Omental fat pad (tissue), 4 donors: ENCODE measurements around the gene STUM. TPM values are rescaled to one million over a fixed set of nuclear protein-coding genes. Genes with fewer than 3 reads are reported as not detected.

Experiments
- ATAC-seq: fragments of 150-250 bp; one replicate; pipeline ENCODE4 v1.9.1; 2016; ENCODE audit warnings: mild to moderate bottlenecking, moderate library complexity; ENCODE audit not compliant: low FRiP score
- DNase-seq: peaks from one replicate; pipeline ENCODE4 v3.0.0-alpha.2; 2019; ENCODE audit warnings: low spot score
- total RNA-seq, 4 donors: library from RNA; depleted of rRNA; stranded (reverse); fragments of >200 nt; gene quantifications; one replicate each; pipeline ENCODE4 v1.1.0, GENCODE V29; 2016
- TF ChIP-seq, protein P1 (sequence below), 3 donors: fragments of 450-650 bp; IDR thresholded peaks; one replicate each; pipeline ENCODE4 v1.5.1; 2016 to 2017; ENCODE audit warnings: antibody characterized with exemption in 3 of 3, mild to moderate bottlenecking in 3 of 3, moderate library complexity in 2 of 3

STUM gene
- total RNA-seq, 4 donors from 2014 or later, result 1.9 to 2.8 (median 2.2) TPM

GRCh38 chr1:226558036-226558650 is 9.6 kb downstream of the STUM start:
- ATAC-seq, result peak; percentile 87
- no peak for DNase-seq
- TF ChIP-seq, protein P1, sequence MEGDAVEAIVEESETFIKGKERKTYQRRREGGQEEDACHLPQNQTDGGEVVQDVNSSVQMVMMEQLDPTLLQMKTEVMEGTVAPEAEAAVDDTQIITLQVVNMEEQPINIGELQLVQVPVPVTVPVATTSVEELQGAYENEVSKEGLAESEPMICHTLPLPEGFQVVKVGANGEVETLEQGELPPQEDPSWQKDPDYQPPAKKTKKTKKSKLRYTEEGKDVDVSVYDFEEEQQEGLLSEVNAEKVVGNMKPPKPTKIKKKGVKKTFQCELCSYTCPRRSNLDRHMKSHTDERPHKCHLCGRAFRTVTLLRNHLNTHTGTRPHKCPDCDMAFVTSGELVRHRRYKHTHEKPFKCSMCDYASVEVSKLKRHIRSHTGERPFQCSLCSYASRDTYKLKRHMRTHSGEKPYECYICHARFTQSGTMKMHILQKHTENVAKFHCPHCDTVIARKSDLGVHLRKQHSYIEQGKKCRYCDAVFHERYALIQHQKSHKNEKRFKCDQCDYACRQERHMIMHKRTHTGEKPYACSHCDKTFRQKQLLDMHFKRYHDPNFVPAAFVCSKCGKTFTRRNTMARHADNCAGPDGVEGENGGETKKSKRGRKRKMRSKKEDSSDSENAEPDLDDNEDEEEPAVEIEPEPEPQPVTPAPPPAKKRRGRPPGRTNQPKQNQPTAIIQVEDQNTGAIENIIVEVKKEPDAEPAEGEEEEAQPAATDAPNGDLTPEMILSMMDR (IDR thresholded peaks at IDR 0.05), result no peak

GRCh38 chr1:226560243-226560642 is 11.7 kb downstream of the STUM start:
- TF ChIP-seq, protein P1 (IDR thresholded peaks at IDR 0.05), result no peak
- DNase-seq (no peak), ATAC-seq (no peak)

DNA sequence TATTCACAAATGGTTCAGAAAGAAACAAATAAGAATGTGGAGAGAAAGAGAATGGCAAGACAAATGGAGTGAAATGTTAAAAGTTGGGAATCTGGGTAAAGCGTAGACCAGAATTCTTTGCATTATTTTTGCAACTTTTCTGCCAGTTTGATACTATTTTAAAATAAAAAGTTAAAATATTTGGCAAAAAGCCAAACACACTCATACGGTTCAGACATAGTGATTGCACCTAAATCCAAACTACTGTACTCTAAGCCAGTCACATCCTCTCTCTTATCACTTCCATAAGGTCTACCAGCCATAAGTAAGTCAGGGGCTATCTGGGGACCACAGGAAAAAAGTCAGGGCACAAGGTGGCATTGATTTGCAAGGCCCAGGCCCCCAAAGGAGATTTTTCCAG is 14.4 kb downstream of the STUM start:
- TF ChIP-seq, protein P1 (IDR thresholded peaks at IDR 0.05), result no peak
- no peak for DNase-seq

DNA sequence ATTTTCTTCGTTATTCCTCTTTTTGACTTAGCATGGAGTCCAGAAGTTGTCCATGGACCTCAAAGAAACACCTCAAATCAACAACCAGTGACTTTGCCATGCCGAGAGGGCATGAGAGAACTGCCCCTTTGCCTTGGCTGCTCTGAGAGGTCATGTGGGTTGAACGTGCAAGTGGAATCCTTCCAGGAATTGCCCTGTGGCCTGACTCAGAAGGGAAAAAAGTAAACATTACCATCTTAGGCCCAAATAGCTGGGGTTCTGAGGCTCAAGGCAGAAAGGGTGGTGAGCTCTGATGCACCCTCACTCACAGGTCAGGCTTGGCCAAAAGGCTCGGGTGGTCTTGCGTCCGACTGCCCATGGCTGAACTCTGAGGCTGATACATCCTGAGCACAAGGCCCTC is 15.1 kb downstream of the STUM start:
- DNase-seq (no peak), ATAC-seq (no peak)
- TF ChIP-seq, protein P1 (IDR thresholded peaks at IDR 0.05), result no peak

More for the DNA sequence above, 14.4 kb downstream of the STUM start:
- no peak for ATAC-seq

- ATAC-seq, result no peak
- TF ChIP-seq, protein P1 (IDR thresholded peaks at IDR 0.05), result no peak
- DNase-seq, result no peak
Observed at GRCh38 chr1:226565476-226565875, 16.9 kb downstream of the STUM start.

GRCh38 chr1:226566234-226566633 is 17.7 kb downstream of the STUM start:
- no peak for DNase-seq
- TF ChIP-seq, protein P1 (IDR thresholded peaks at IDR 0.05), result no peak
- ATAC-seq, result no peak

DNA sequence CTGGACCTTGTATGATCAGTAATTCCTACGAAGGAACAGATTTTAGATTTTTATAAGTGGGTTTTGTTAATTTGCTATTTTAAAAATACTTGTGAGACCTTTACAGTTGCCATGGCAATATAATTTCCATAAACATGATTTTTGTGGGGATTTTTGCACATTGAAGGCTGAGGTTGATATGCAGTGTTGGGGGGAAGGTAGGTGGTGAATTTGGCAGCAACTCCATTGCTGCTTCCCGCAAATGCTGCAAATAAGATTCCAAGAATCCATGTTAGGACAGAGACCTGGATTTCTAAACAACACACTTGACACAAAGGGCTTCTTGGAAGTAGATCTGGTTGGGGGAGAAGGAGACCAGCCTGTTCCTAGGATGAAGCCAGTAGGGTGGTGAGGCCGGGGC is 18.2 kb downstream of the STUM start:
- DNase-seq, result no peak
- no peak for ATAC-seq
- TF ChIP-seq, protein P1 (IDR thresholded peaks at IDR 0.05), result no peak
